ENCODE data around the gene PFN1. TPM values are rescaled to one million over a fixed set of nuclear protein-coding genes. Genes with fewer than 3 reads are reported as not detected.

PFN1 gene
- total and polyA plus RNA-seq, 2 of the 8 experiments (the other 6 are each of a cell fraction or from before 2014, with no cell fraction given), result 1,355 to 1,949 TPM

DNA sequence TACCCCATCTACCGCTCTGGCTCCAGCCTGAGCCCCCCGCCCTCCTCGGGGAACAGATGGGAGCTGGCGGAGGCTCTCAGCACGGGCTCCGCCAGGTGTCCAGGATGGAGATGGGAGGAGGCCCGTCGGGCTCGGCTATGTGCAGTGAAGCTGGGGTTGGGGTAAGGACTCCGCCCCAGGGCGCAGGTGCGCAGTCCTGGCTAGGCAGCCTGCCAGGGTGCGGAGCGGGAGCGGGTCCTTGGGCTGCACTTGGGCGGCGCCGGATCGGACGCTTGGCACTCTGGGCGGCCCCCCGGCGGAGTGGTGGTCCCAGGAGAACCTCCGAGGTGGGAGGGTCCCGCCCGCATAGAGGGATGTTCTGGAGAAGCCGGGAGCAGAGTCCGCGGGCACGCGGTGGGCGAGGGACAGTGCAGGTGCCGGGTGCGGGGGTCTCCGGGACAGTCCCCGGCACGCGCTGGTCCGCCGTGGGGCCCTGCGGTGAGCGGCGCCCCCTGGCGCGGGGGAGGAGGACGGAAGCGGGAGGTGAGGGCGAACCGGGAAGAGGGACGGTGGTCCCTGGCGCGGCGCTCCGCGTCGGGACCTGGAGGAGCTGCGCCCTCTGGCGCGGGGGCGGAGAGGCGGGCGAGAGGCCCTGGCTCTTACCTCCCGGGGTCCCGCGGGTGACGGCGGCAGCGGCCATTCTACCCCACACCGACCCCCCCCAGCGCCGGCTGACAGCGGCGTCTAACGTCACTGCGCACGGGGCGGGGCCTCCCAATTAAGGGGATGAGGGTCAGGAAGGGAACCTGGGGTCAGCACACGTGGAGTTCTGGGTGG, 38.8 kb upstream of the PFN1 start, which contains the start of gene CAMTA2:
Gene CAMTA2 (minus strand): TSS at position 725 of the 816 bp plus-strand sequence. CDS start 1,453 bp downstream, outside the sequence.
- Histone ChIP-seq H2BK15ac (ENCODE audit: low read length) (0 out of 2 replicates have a peak within 1 kb of the TSS, but pooled peaks have one; percentile 46), H3K4me1 (replicated peaks in 1 of 4; ENCODE audit: control insufficient read depth in 3 of 4, insufficient read depth in 4 of 4, low read length in 3 of 4) (peaks cover 0 to 7% (median 4%) of the 10 kb centered on the region in 4 experiments; a peak in 5 of 7 replicates), H3K9me3 (ENCODE audit: insufficient read depth in 2 of 2, low read depth in 1 of 2, low read length in 1 of 2) (no peaks in the 10 kb centered on the region), H3K36me3 (ENCODE audit: control insufficient read depth in 2 of 4, insufficient read depth in 4 of 4, low read length in 3 of 4) (no peaks in the 10 kb centered on the region), H2BK20ac (ENCODE audit: low read length) (no peak within 1 kb of the TSS), H4K8ac (ENCODE audit: extremely low read depth, insufficient read depth, low read length) (peak within 1 kb of the TSS; percentile 41; the same call in 1 of the 2 replicates), H4K5ac (ENCODE audit: insufficient read length, low read depth, low read length) (peak within 1 kb of the TSS; percentile 38), H3K9ac (replicated peaks in 1 of 4; ENCODE audit: extremely low read depth in 1 of 4, low read depth in 3 of 4, low read length in 3 of 4) (peak within 1 kb of the TSS in 3 of 4 experiments; percentile 20 to 36 (median 20); a peak in 3 of 7 replicates), H2BK12ac (ENCODE audit: low read depth, low read length) (no peak within 1 kb of the TSS), H3K23ac (ENCODE audit: insufficient read length) (no peak within 1 kb of the TSS), H2BK5ac (ENCODE audit: low read depth, low read length) (no peak within 1 kb of the TSS; the same call in 1 of the 2 replicates), H4K20me1 (replicated peaks in 1 of 2; ENCODE audit: control insufficient read depth in 1 of 2, insufficient read depth in 2 of 2, low read length in 2 of 2) (no peaks in the 10 kb centered on the region), H3K14ac (ENCODE audit: insufficient read length) (no peak within 1 kb of the TSS), H3K27me3 (replicated peaks in 1 of 4; ENCODE audit: control insufficient read depth in 3 of 4, extremely low read depth in 1 of 4, insufficient read depth in 3 of 4, low read length in 3 of 4) (peaks cover 0 to 11% (median 9%) of the 10 kb centered on the region in 4 experiments; a peak in 6 of 7 replicates), H2BK120ac (replicated peaks; ENCODE audit: low read depth, low read length) (no peak within 1 kb of the TSS), H3K4me3 (ENCODE audit: extremely low read depth in 1 of 4, insufficient read depth in 2 of 4, low read depth in 3 of 4, low read length in 4 of 4) (peak within 1 kb of the TSS; percentile 59 to 85 (median 66)), H3K18ac (ENCODE audit: extremely low read depth, low read length) (peak within 1 kb of the TSS; percentile 60), H3K79me1 (ENCODE audit: low read depth, low read length) (no peaks in the 10 kb centered on the region), H2AK5ac (ENCODE audit: low read depth, low read length) (no peak within 1 kb of the TSS), H2AFZ (ENCODE audit: low read length) (peak within 1 kb of the TSS; percentile 48; the same call in 1 of the 2 replicates), H3K56ac (replicated peaks; ENCODE audit: insufficient read length, low read depth, low read length) (peak within 1 kb of the TSS; percentile 17), H3K4me2 (ENCODE audit: insufficient read depth in 1 of 2, low read depth in 2 of 2, low read length in 2 of 2) (peak within 1 kb of the TSS; percentile 82 to 96), H4K91ac (replicated peaks; ENCODE audit: insufficient read length, low read length) (no peak within 1 kb of the TSS), H3K27ac (ENCODE audit: low read depth, low read length) (no peak within 1 kb of the TSS), H3K4ac (replicated peaks; ENCODE audit: insufficient read length, low read depth, low read length) (no peak within 1 kb of the TSS), H3K79me2 (ENCODE audit: control insufficient read depth in 1 of 2, insufficient read depth in 2 of 2, low read length in 2 of 2) (no peaks in the 10 kb centered on the region), H3K23me2 (ENCODE audit: low read depth, low read length) (peaks cover 8% of the 10 kb centered on the region; the same call in 1 of the 2 replicates)
- FAIRE-seq (no peak), DNase-seq (ENCODE audit: low read depth in 1 of 2, low spot score in 2 of 2) (peak in 1 of 2 experiments; percentile 93)
- ChIA-PET CTCF (ENCODE audit: partially characterized antibody) (interaction anchor here (0.6 to 6.4 kb wide), 16 partner anchors 8 to 157 kb away, joined by 3 to 43 read pairs (median 4); partner anchors contain the start of genes CHRNE, INCA1 and KIF1C), POLR2A (ENCODE audit: partially characterized antibody) (interaction anchor here (0.9 to 10.7 kb wide), 13 partner anchors 9 to 87 kb away, joined by 3 to 128 read pairs (median 3); partner anchors contain the start of genes ENO3, INCA1, KIF1C and PFN1)
- 2% methylated on average over 74 of the region's 78 CpGs; no CpG with 5 or more reads in 1 of the 2 experiments for WGBS, 2 experiments (ENCODE audit: extremely low coverage in 1 of 2, insufficient coverage in 1 of 2, insufficient read length in 1 of 2, insufficient replicate concordance in 2 of 2, low coverage in 1 of 2, low lambda C conversion rate in 2 of 2, missing lambda C conversion rate in 1 of 2)
- peak in 1 of 2 experiments; percentile 27; a peak in 1 of 4 replicates for TF ChIP-seq RAD21 (IDR thresholded peaks at IDR 0.05 in 1 of 2, conservative IDR thresholded peaks at IDR 0.05 in 1 of 2; ENCODE audit: low read depth in 2 of 2, low read length in 2 of 2)
- TF ChIP-seq, protein P1, sequence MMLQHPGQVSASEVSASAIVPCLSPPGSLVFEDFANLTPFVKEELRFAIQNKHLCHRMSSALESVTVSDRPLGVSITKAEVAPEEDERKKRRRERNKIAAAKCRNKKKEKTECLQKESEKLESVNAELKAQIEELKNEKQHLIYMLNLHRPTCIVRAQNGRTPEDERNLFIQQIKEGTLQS (IDR thresholded peaks at IDR 0.05; ENCODE audit: insufficient read depth, low read depth, low read length), result no peak
- TF ChIP-seq HDAC2 (IDR thresholded peaks at IDR 0.05; ENCODE audit: borderline replicate concordance in 1 of 2, low read depth in 2 of 2, low read length in 2 of 2), result peak in 1 of 2 experiments; percentile 93; a peak in 1 of 4 replicates
- no peak for TF ChIP-seq SIRT6 (IDR thresholded peaks at IDR 0.05; ENCODE audit: low read length)
- 0 out of 2 replicates have a peak, but pooled peaks have one; percentile 19 for TF ChIP-seq RBBP5 (IDR thresholded peaks at IDR 0.05; ENCODE audit: borderline replicate concordance, low read depth, low read length)
- no peak for TF ChIP-seq SUZ12 (IDR thresholded peaks at IDR 0.05; ENCODE audit: low read length)

Measured in H1 (cell line).